ENCODE data around the gene ARF5. TPM values are rescaled to one million over a fixed set of nuclear protein-coding genes. Genes with fewer than 3 reads are reported as not detected.

Gene ARF5
- total and polyA plus RNA-seq, 4 donors, result 115 to 239 (median 159) TPM

GRCh38 chr7:127595737-127596136, 7.5 kb downstream of the ARF5 start:
- no peak overlapping the region for H3K9ac ChIP-seq (ENCODE audit: insufficient read depth in 1 of 2, low read length in 2 of 2)
- no peak for DNase-seq
- no peak overlapping the region for H3K27ac ChIP-seq (ENCODE audit: low read depth in 1 of 2, low read length in 1 of 2)
- peaks cover 2 to 12% (median 9%) of the 10 kb centered on the region in 4 donors for H3K36me3 ChIP-seq (ENCODE audit: control insufficient read depth in 4 of 4, insufficient read depth in 4 of 4, low read length in 4 of 4)
- no peak for TF ChIP-seq CTCF (IDR thresholded peaks at IDR 0.05; ENCODE audit: control extremely low read depth, extremely low read depth)
- peaks cover 0 to 2% (median 0%) of the 10 kb centered on the region in 4 donors for H3K9me3 ChIP-seq (ENCODE audit: control insufficient read depth in 4 of 4, insufficient read depth in 3 of 4, low read length in 3 of 4)
- no peak overlapping the region for H3K4me3 ChIP-seq
- H3K4me1 ChIP-seq (ENCODE audit: control insufficient read depth in 5 of 5, insufficient read depth in 5 of 5, low read length in 5 of 5), result no peaks in the 10 kb centered on the region
- no peak for ATAC-seq (ENCODE audit: insufficient read depth, low FRiP score)
- WGBS, 2 donors, result 91 to 100% methylated on average over 5 of the region's 5 CpGs
- H3K27me3 ChIP-seq (ENCODE audit: control insufficient read depth in 3 of 3, insufficient read depth in 3 of 3, low read length in 2 of 3), result no peaks in the 10 kb centered on the region

DNA sequence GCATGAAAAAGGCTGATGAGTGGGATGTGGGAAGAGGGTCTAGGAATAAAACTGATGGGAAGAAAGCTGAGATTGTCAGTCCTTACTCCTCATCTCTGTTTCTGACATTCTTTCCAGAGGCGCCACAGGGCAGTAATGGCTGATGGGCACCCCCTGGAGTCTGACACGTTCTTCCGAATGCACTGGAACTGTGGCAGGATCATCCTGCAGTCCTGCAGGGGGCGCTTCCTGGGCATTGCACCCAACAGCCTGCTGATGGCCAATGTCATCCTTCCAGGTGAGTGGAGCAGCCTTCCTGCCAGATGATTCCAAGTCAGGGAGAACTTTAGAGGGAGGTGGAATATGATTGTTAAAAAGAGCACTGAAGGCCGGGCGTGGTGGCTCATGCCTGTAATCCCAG, 10.1 kb downstream of the ARF5 start:
- ATAC-seq (ENCODE audit: insufficient read depth, low FRiP score) (no peak), DNase-seq (no peak)
- TF ChIP-seq CTCF (IDR thresholded peaks at IDR 0.05; ENCODE audit: control extremely low read depth, extremely low read depth), result no peak
- no peak overlapping the region for H3K4me3 ChIP-seq
- no peaks in the 10 kb centered on the region for H3K4me1 ChIP-seq (ENCODE audit: control insufficient read depth in 5 of 5, insufficient read depth in 5 of 5, low read length in 5 of 5)
- whole genome bisulfite sequencing, 2 donors, result 71 to 73% methylated on average over 6 of the region's 6 CpGs
- no peak overlapping the region for H3K9ac ChIP-seq (ENCODE audit: insufficient read depth in 1 of 2, low read length in 2 of 2)
- H3K36me3 ChIP-seq (ENCODE audit: control insufficient read depth in 4 of 4, insufficient read depth in 4 of 4, low read length in 4 of 4), result no peaks in the 10 kb centered on the region
- H3K27ac ChIP-seq (ENCODE audit: low read depth in 1 of 2, low read length in 1 of 2), result no peak overlapping the region
- H3K27me3 ChIP-seq (ENCODE audit: control insufficient read depth in 3 of 3, insufficient read depth in 3 of 3, low read length in 2 of 3), result no peaks in the 10 kb centered on the region
- peaks cover 0 to 2% (median 0%) of the 10 kb centered on the region in 4 donors for H3K9me3 ChIP-seq (ENCODE audit: control insufficient read depth in 4 of 4, insufficient read depth in 3 of 4, low read length in 3 of 4)

DNA sequence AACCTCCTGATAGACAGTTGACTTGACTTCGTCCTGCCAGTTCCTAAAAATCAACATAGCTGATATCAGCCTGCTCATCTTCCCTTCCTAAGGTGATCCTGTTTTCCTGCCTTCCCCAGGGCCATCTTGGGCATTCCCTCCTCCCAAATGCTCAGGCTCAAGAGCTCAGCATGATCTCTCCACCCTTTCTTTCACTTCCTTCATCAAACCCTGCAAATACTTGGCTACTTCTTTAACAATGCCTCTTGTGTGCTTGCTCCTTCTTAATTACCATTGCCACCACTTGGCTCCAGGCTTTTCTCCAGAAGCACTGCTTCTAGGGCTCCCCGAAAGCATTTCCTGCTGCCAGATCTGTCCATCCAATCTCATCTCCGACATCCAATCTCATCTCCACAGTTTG, 12.7 kb downstream of the ARF5 start:
- Histone ChIP-seq H3K4me3 (no peak overlapping the region), H3K36me3 (ENCODE audit: control insufficient read depth in 4 of 4, insufficient read depth in 4 of 4, low read length in 4 of 4) (no peaks in the 10 kb centered on the region), H3K4me1 (ENCODE audit: control insufficient read depth in 5 of 5, insufficient read depth in 5 of 5, low read length in 5 of 5) (no peaks in the 10 kb centered on the region), H3K27ac (ENCODE audit: low read depth in 1 of 2, low read length in 1 of 2) (no peak overlapping the region), H3K9me3 (ENCODE audit: control insufficient read depth in 4 of 4, insufficient read depth in 3 of 4, low read length in 3 of 4) (peaks cover 0 to 2% (median 0%) of the 10 kb centered on the region in 4 donors), H3K27me3 (ENCODE audit: control insufficient read depth in 3 of 3, insufficient read depth in 3 of 3, low read length in 2 of 3) (no peaks in the 10 kb centered on the region), H3K9ac (ENCODE audit: insufficient read depth in 1 of 2, low read length in 2 of 2) (no peak overlapping the region)
- no peak for ATAC-seq (ENCODE audit: insufficient read depth, low FRiP score)
- DNase-seq, result no peak
- no peak for TF ChIP-seq CTCF (IDR thresholded peaks at IDR 0.05; ENCODE audit: control extremely low read depth, extremely low read depth)
- 71 to 87% methylated on average over 3 of the region's 3 CpGs for WGBS, 2 donors

DNA sequence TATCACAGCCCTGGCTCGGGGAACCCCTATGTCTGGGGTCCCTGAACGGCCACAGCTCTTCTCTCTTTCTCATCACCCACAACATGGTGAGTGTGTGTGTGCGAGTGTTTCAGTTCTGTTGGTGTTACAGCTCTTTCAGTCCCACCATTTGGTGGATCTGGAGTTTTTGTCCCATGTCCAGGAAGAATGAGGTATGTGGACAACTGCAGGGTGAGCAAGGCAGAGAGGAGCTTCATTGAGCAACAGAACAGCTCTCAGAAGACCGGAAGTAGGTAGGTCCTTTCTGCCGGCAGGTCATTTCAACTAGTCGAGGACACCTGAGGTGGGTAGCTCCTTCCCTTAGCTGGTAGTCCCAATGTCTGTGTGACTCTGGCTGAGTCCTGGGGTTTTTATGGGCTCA, 20.2 kb downstream of the ARF5 start:
- TF ChIP-seq CTCF (IDR thresholded peaks at IDR 0.05; ENCODE audit: control extremely low read depth, extremely low read depth), result no peak
- no peak overlapping the region for H3K27ac ChIP-seq (ENCODE audit: low read depth in 1 of 2, low read length in 1 of 2)
- H3K36me3 ChIP-seq (ENCODE audit: control insufficient read depth in 4 of 4, insufficient read depth in 4 of 4, low read length in 4 of 4), result no peaks in the 10 kb centered on the region
- WGBS, 2 donors, result 85 to 95% methylated on average over 6 of the region's 6 CpGs
- H3K4me3 ChIP-seq, result no peak overlapping the region
- no peaks in the 10 kb centered on the region for H3K4me1 ChIP-seq (ENCODE audit: control insufficient read depth in 5 of 5, insufficient read depth in 5 of 5, low read length in 5 of 5)
- DNase-seq (no peak), ATAC-seq (ENCODE audit: insufficient read depth, low FRiP score) (no peak)
- no peaks in the 10 kb centered on the region for H3K27me3 ChIP-seq (ENCODE audit: control insufficient read depth in 3 of 3, insufficient read depth in 3 of 3, low read length in 2 of 3)
- H3K9me3 ChIP-seq (ENCODE audit: control insufficient read depth in 4 of 4, insufficient read depth in 3 of 4, low read length in 3 of 4), result peaks cover 0 to 17% (median 1%) of the 10 kb centered on the region in 4 donors
- no peak overlapping the region for H3K9ac ChIP-seq (ENCODE audit: insufficient read depth in 1 of 2, low read length in 2 of 2)

Measured in lung (tissue), 12 donors.